Non-pigmented ciliary epithelial cell (primary cell): Measurements from ENCODE around the gene SUPT4H1.

Experiments
- DNase-seq: peaks from one replicate; pipeline ENCODE4 v3.0.0-alpha.2; 2010; ENCODE audit warnings: low read depth

Gene SUPT4H1

GRCh38 chr17:58317421-58318064 lies 34.5 kb downstream of the SUPT4H1 start:
- DNase-seq = no peak

GRCh38 chr17:58316260-58316960 lies 35.6 kb downstream of the SUPT4H1 start:
- no peak for DNase-seq

GRCh38 chr17:58315750-58316149 lies 36.3 kb downstream of the SUPT4H1 start:
- no peak for DNase-seq

GRCh38 chr17:58315281-58315711 lies 36.7 kb downstream of the SUPT4H1 start:
- no peak for DNase-seq

GRCh38 chr17:58314706-58315015 lies 37.3 kb downstream of the SUPT4H1 start:
- DNase-seq = no peak

- no peak for DNase-seq
Measured at GRCh38 chr17:58313815-58314705, 37.9 kb downstream of the SUPT4H1 start.

- DNase-seq = no peak
Measured at GRCh38 chr17:58312829-58313228, 39.2 kb downstream of the SUPT4H1 start.

GRCh38 chr17:58312021-58312630 lies 39.9 kb downstream of the SUPT4H1 start:
- no peak for DNase-seq

GRCh38 chr17:58311429-58311894 lies 40.5 kb downstream of the SUPT4H1 start:
- DNase-seq = no peak

GRCh38 chr17:58310511-58311428 lies 41.2 kb downstream of the SUPT4H1 start:
- DNase-seq = no peak

GRCh38 chr17:58309918-58310259 lies 42.1 kb downstream of the SUPT4H1 start:
- DNase-seq = no peak

- DNase-seq = no peak
Measured at GRCh38 chr17:58308985-58309917, 42.8 kb downstream of the SUPT4H1 start.

GRCh38 chr17:58308173-58308984 lies 43.6 kb downstream of the SUPT4H1 start:
- no peak for DNase-seq

GRCh38 chr17:58307468-58308172 lies 44.4 kb downstream of the SUPT4H1 start:
- no peak for DNase-seq

GRCh38 chr17:58306131-58306951 lies 45.7 kb downstream of the SUPT4H1 start:
- DNase-seq = no peak

GRCh38 chr17:58305626-58306025 lies 46.4 kb downstream of the SUPT4H1 start:
- DNase-seq = no peak

- no peak for DNase-seq
Measured at GRCh38 chr17:58304750-58305486, 47.1 kb downstream of the SUPT4H1 start.
